Activated CD4-positive, alpha-beta memory T cell treated with anti-CD3 and anti-CD28 coated beads for 36 hours (primary cell): ENCODE measurements around the gene DUSP22. TPM values are rescaled to one million over a fixed set of nuclear protein-coding genes. Genes with fewer than 3 reads are reported as not detected.

ENCODE experiments used
- CTCF ChIA-PET: fragments of 350-600 bp; sonication (Branson Sonifier 250); formaldehyde crosslinking; loops from one replicate; lab custom pipeline; 2021; ENCODE audit warnings: antibody characterized with exemption, inconsistent platforms; lab: Charles Lee
- POLR2A ChIA-PET: fragments of 350-600 bp; sonication (Branson Sonifier 250); formaldehyde crosslinking; loops from one replicate; lab custom pipeline; 2021; ENCODE audit warnings: antibody characterized with exemption; lab: Charles Lee
- DNase-seq: peaks from one replicate; pipeline ENCODE4 v3.0.0-alpha.2; 2020
- H3K27ac Mint-ChIP-seq: one replicate; pipeline ENCODE4 v1.8.0; 2021; ENCODE audit warnings: mixed read lengths
- H3K27me3 Mint-ChIP-seq: one replicate; pipeline ENCODE4 v1.8.0; 2021; ENCODE audit warnings: mixed read lengths
- H3K36me3 Mint-ChIP-seq: one replicate; pipeline ENCODE4 v1.8.0; 2021; ENCODE audit warnings: mixed read lengths
- H3K4me1 Mint-ChIP-seq: one replicate; pipeline ENCODE4 v1.8.0; 2021; ENCODE audit warnings: low read depth, mixed read lengths
- H3K4me3 Mint-ChIP-seq: one replicate; pipeline ENCODE4 v1.8.0; 2021; ENCODE audit warnings: mild to moderate bottlenecking, mixed read lengths
- H3K9me3 Mint-ChIP-seq: one replicate; pipeline ENCODE4 v1.8.0; 2021; ENCODE audit warnings: mixed read lengths
- intact Hi-C: fragments of 100-400 bp; cut with micrococcal nuclease; formaldehyde crosslinking; loops from one replicate; pipeline ENCODE4 v1.15.1; 2023
- total RNA-seq, 2 experiments: library from RNA; stranded (reverse); gene quantifications; one replicate each; pipeline ENCODE4 v1.2.3, GENCODE V29; 2021

DUSP22 gene
- total RNA-seq, 2 experiments from 2014 or later, result 28.0 to 28.7 TPM

DNA sequence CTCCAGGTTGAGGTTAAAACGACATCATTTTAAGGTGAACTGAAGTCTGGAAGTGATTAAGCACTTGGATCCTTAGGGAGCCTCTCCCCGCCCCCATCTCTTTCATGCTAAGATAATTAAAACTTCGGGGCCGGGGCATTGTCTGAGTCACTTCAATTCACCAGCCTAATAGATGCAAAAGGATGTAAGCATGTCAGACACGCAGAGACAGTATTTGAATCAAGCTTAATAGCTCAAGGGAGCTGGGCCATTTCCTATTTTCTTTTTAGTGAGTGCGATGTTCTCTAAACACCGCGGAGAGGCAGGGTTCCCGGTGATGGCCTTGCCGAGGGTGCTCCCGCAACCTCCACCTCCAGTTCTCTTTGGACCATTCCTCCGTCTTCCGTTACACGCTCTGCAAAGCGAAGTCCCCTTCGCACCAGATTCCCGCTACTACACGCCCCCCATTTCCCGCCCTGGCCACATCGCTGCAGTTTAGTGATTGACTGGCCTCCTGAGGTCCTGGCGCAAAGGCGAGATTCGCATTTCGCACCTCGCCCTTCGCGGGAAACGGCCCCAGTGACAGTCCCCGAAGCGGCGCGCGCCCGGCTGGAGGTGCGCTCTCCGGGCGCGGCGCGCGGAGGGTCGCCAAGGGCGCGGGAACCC is 98.7 kb downstream of the DUSP22 start:
- Mint-ChIP-seq H3K4me3 (peak overlapping the region; percentile 94), H3K36me3 (peaks cover 42% of the 10 kb centered on the region), H3K27ac (peak overlapping the region; percentile 99), H3K4me1 (peaks cover 44% of the 10 kb centered on the region), H3K27me3 (peaks cover 5% of the 10 kb centered on the region), H3K9me3 (peaks cover 3% of the 10 kb centered on the region)
- POLR2A ChIA-PET, result interaction anchor here (0.6 to 11.8 kb wide), 29 partner anchors 12 to 237 kb away, joined by 3 to 191 read pairs (median 5); no protein-coding TSS in a partner anchor
- CTCF ChIA-PET, result interaction anchor here (0.8 to 6.3 kb wide), 11 partner anchors 9 to 207 kb away, joined by 3 to 54 read pairs (median 4); no protein-coding TSS in a partner anchor
- intact Hi-C loops, result loop anchor here (1.0 to 10.0 kb wide), 8 partner anchors 14 to 991 kb away; no protein-coding TSS in a partner anchor
- DNase-seq, result peak; percentile 68

DNA sequence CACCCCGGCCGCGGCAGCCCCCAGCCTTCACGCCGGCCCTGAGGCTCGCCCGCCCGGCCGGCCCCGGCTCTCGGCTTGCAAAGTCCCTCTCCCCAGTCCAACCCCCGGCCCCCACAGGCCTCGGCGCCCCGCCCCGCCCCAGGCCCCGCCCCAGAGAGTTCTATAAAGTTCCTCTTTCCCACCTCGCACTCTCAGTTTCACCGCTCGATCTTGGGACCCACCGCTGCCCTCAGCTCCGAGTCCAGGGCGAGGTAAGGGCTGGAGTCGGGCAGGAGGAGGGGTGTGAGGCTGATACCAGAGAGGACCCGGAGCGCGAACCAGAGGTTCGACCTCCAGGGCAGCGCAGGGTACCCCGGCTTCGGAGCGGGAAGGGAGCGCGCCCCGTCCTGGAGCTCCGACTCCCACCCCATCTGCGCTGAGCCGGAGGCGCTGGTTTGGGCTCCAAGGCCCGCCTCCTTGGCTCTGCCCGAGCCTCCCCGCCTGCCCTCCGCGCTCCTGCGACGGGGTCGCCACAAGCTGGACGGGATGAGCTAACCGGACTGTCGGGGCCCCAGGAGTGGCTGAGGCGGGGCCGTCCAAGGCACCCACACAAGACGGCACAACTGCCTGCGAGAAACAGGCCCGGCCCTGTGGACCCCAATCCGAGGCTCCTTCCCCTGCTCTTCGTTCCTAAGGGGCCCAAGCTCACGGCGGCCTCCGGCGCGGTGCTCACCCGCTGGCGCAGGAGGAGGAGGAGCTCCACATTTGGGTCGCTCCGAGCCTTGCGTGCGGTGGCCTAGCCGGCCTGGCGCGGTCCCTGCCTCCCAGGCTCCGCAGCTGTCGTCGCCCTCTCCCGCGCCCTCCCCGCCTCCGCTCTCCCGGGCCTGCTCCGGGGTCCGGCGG is 99.5 kb downstream of the DUSP22 start, which contains the start of gene IRF4:
TSS of gene IRF4 (plus strand) at position 194 of the 882 bp plus-strand sequence. CDS start 1,401 bp downstream, outside the sequence.
- CTCF ChIA-PET, result interaction anchor here (0.8 to 6.3 kb wide), 7 partner anchors 8 to 202 kb away, joined by 3 to 54 read pairs (median 4); no protein-coding TSS in a partner anchor
- Mint-ChIP-seq H3K27me3 (peaks cover 5% of the 10 kb centered on the region), H3K36me3 (peaks cover 46% of the 10 kb centered on the region), H3K4me3 (peak within 1 kb of the TSS; percentile 94), H3K9me3 (peaks cover 3% of the 10 kb centered on the region), H3K4me1 (peaks cover 50% of the 10 kb centered on the region), H3K27ac (peak within 1 kb of the TSS; percentile 99)
- peak; percentile 83 for DNase-seq
- POLR2A ChIA-PET, result interaction anchor here (0.6 to 11.8 kb wide), 31 partner anchors 11 to 237 kb away, joined by 3 to 191 read pairs (median 5); no protein-coding TSS in a partner anchor
- intact Hi-C loops, result loop anchor here (1.0 to 10.0 kb wide), 8 partner anchors 13 to 991 kb away; no protein-coding TSS in a partner anchor

GRCh38 chr6:392441-393390 is 100.4 kb downstream of the DUSP22 start:
- POLR2A ChIA-PET, result interaction anchor here (0.5 to 11.8 kb wide), 27 partner anchors 10 to 238 kb away, joined by 3 to 191 read pairs (median 5); no protein-coding TSS in a partner anchor
- H3K4me3 Mint-ChIP-seq, result peak overlapping the region; percentile 94
- CTCF ChIA-PET, result interaction anchor here (0.7 to 6.3 kb wide), 3 partner anchors 11 to 203 kb away, joined by 3 to 54 read pairs (median 3); no protein-coding TSS in a partner anchor

GRCh38 chr6:393391-394221 is 101.3 kb downstream of the DUSP22 start:
- Mint-ChIP-seq H3K4me3 (peak overlapping the region; percentile 95), H3K27ac (peak overlapping the region; percentile 97), H3K36me3 (peaks cover 64% of the 10 kb centered on the region), H3K27me3 (peaks cover 5% of the 10 kb centered on the region), H3K4me1 (peaks cover 66% of the 10 kb centered on the region), H3K9me3 (peaks cover 3% of the 10 kb centered on the region)
- ChIA-PET POLR2A (interaction anchor here (0.7 to 11.8 kb wide), 16 partner anchors 9 to 203 kb away, joined by 3 to 191 read pairs (median 9); no protein-coding TSS in a partner anchor), CTCF (interaction anchor here (0.9 to 6.3 kb wide), 4 partner anchors 11 to 203 kb away, joined by 3 to 54 read pairs (median 4); no protein-coding TSS in a partner anchor)
- peak; percentile 55 for DNase-seq
- intact Hi-C loops, result loop anchor here (5.0 to 10.0 kb wide), 3 partner anchors 39 to 989 kb away; no protein-coding TSS in a partner anchor

More at GRCh38 chr6:392441-393390, 100.4 kb downstream of the DUSP22 start:
- peak overlapping the region; percentile 97 for H3K27ac Mint-ChIP-seq
- H3K9me3 Mint-ChIP-seq, result peaks cover 3% of the 10 kb centered on the region
- peaks cover 5% of the 10 kb centered on the region for H3K27me3 Mint-ChIP-seq
- H3K4me1 Mint-ChIP-seq, result peaks cover 59% of the 10 kb centered on the region
- intact Hi-C loops, result loop anchor here (5.0 to 10.0 kb wide), 3 partner anchors 40 to 990 kb away; no protein-coding TSS in a partner anchor
- DNase-seq, result peak; percentile 46
- peaks cover 55% of the 10 kb centered on the region for H3K36me3 Mint-ChIP-seq

- no peak for DNase-seq
- H3K4me3 Mint-ChIP-seq, result peak overlapping the region; percentile 95
- peaks cover 66% of the 10 kb centered on the region for H3K4me1 Mint-ChIP-seq
- H3K36me3 Mint-ChIP-seq, result peaks cover 75% of the 10 kb centered on the region
- intact Hi-C loops, result loop anchor here (5.0 to 10.0 kb wide), 3 partner anchors 38 to 988 kb away; no protein-coding TSS in a partner anchor
- peaks cover 5% of the 10 kb centered on the region for H3K27me3 Mint-ChIP-seq
- ChIA-PET CTCF (interaction anchor here (0.5 to 6.3 kb wide), 5 partner anchors 10 to 205 kb away, joined by 3 to 54 read pairs (median 3); no protein-coding TSS in a partner anchor), POLR2A (interaction anchor here (1.1 to 11.8 kb wide), 10 partner anchors 8 to 205 kb away, joined by 3 to 191 read pairs (median 17); no protein-coding TSS in a partner anchor)
- peak overlapping the region; percentile 97 for H3K27ac Mint-ChIP-seq
- peaks cover 3% of the 10 kb centered on the region for H3K9me3 Mint-ChIP-seq
These were observed 102.5 kb downstream of the DUSP22 start for GRCh38 chr6:394641-395289.

DNA sequence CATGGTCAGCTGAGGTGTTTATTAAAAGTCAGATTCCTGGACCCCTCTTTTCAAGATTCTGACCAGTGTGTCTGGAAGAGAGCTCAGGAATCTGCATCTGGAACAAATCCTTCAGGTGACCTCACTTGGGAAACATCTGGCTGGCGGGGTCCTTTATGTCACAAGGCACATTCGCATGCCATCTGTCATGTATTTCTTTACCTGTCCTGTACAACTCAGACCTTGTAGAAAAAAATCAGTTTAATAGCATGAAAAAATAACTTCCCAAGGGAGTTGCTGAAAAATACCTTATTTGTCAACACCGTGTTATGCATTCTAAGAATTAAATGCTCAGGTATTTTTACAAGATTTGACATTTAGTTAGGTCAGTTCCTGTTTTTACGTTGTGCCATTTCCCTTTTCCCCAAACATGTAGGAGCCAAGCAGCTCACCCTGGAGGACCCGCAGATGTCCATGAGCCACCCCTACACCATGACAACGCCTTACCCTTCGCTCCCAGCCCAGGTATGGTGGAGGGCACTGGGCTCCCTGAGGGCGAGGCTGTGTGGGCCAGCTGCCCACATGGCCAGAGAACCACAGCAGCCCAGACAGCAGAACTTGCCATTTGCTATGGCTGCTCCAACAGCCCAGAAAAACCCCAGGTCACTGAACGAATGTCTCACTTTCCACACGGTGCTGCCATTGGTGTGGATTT is 103.3 kb downstream of the DUSP22 start:
- DNase-seq, result no peak
- peaks cover 3% of the 10 kb centered on the region for H3K9me3 Mint-ChIP-seq
- ChIA-PET CTCF (interaction anchor here (0.5 to 1.4 kb wide), 4 partner anchors 9 to 207 kb away, joined by 3 to 4 read pairs (median 4); no protein-coding TSS in a partner anchor), POLR2A (interaction anchor here (0.7 to 11.8 kb wide), 5 partner anchors 7 to 205 kb away, joined by 3 to 191 read pairs (median 61); no protein-coding TSS in a partner anchor)
- H3K27me3 Mint-ChIP-seq, result peaks cover 5% of the 10 kb centered on the region
- H3K4me1 Mint-ChIP-seq, result peaks cover 68% of the 10 kb centered on the region
- peak overlapping the region; percentile 97 for H3K27ac Mint-ChIP-seq
- intact Hi-C loops, result loop anchor here (10.0 kb wide), 1 partner anchor 389 kb away; no protein-coding TSS in a partner anchor
- peaks cover 82% of the 10 kb centered on the region for H3K36me3 Mint-ChIP-seq
- H3K4me3 Mint-ChIP-seq, result peak overlapping the region; percentile 95

GRCh38 chr6:396126-396520 is 103.8 kb downstream of the DUSP22 start:
- Mint-ChIP-seq H3K4me1 (peaks cover 67% of the 10 kb centered on the region), H3K4me3 (peak overlapping the region; percentile 95), H3K9me3 (peaks cover 3% of the 10 kb centered on the region), H3K27me3 (peaks cover 5% of the 10 kb centered on the region), H3K27ac (peak overlapping the region; percentile 97), H3K36me3 (peaks cover 85% of the 10 kb centered on the region)
- ChIA-PET CTCF (interaction anchor here (1.4 kb wide), 1 partner anchor 208 kb away, joined by 4 read pairs; no protein-coding TSS in a partner anchor), POLR2A (interaction anchor here (1.3 to 11.8 kb wide), 3 partner anchors 50 to 102 kb away, joined by 3 to 136 read pairs (median 61); no protein-coding TSS in a partner anchor)
- intact Hi-C loops, result loop anchor here (10.0 kb wide), 1 partner anchor 389 kb away; no protein-coding TSS in a partner anchor
- no peak for DNase-seq

DNA sequence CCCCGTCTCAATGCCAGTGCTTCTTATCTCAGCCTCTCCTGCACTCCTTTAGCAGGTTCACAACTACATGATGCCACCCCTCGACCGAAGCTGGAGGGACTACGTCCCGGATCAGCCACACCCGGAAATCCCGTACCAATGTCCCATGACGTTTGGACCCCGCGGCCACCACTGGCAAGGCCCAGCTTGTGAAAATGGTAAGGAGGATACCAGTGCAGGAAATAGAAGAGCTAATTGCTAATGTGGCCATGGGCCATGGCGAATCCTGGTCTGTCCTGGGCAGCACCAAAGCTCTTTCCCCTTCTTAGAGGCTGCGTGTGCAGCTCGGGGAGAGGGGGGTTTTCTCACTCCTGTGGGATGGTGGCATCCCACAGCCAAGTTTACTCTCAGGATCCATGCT is 104.8 kb downstream of the DUSP22 start:
- Mint-ChIP-seq H3K27me3 (peaks cover 5% of the 10 kb centered on the region), H3K4me3 (peak overlapping the region; percentile 73), H3K4me1 (peaks cover 76% of the 10 kb centered on the region), H3K27ac (peak overlapping the region; percentile 80), H3K36me3 (peaks cover 89% of the 10 kb centered on the region), H3K9me3 (peaks cover 3% of the 10 kb centered on the region)
- DNase-seq, result no peak
- intact Hi-C loops, result loop anchor here (10.0 kb wide), 1 partner anchor 388 kb away; no protein-coding TSS in a partner anchor
- CTCF ChIA-PET, result no interaction called here
- POLR2A ChIA-PET, result interaction anchor here (0.8 to 11.8 kb wide), 7 partner anchors 14 to 204 kb away, joined by 3 to 136 read pairs (median 7); no protein-coding TSS in a partner anchor
